Measurements from ENCODE around the gene COX4I1. TPM values are rescaled to one million over a fixed set of nuclear protein-coding genes. Genes with fewer than 3 reads are reported as not detected.
A peak's percentile ranks its signal among the peaks of the same experiment; 100 is the strongest.

The COX4I1 gene
- total RNA-seq, 2 donors from 2014 or later, result 1,383 to 1,567 TPM

- no peak overlapping the region for H3K4me3 ChIP-seq
- no peak overlapping the region for H3K27ac ChIP-seq
- DNase-seq (ENCODE audit: low spot score), result no peak
- no peaks in the 10 kb centered on the region for H3K9me3 ChIP-seq
- peaks cover 24% of the 10 kb centered on the region for H3K36me3 ChIP-seq
- H3K4me1 ChIP-seq, result peaks cover 0 to 30% of the 10 kb centered on the region in 2 donors
- no peaks in the 10 kb centered on the region for H3K27me3 ChIP-seq
- TF ChIP-seq CTCF (IDR thresholded peaks at IDR 0.05), result no peak
Observed at GRCh38 chr16:85796152-85796551, 3.3 kb upstream of the COX4I1 start.

GRCh38 chr16:85796599-85796998 is 2.9 kb upstream of the COX4I1 start:
- TF ChIP-seq CTCF (IDR thresholded peaks at IDR 0.05), result no peak
- peaks cover 0 to 34% of the 10 kb centered on the region in 2 donors for H3K4me1 ChIP-seq
- no peak overlapping the region for H3K27ac ChIP-seq
- no peak for DNase-seq (ENCODE audit: low spot score)
- H3K9me3 ChIP-seq, result no peaks in the 10 kb centered on the region
- H3K4me3 ChIP-seq, result no peak overlapping the region
- no peaks in the 10 kb centered on the region for H3K27me3 ChIP-seq
- H3K36me3 ChIP-seq, result peaks cover 28% of the 10 kb centered on the region

DNA sequence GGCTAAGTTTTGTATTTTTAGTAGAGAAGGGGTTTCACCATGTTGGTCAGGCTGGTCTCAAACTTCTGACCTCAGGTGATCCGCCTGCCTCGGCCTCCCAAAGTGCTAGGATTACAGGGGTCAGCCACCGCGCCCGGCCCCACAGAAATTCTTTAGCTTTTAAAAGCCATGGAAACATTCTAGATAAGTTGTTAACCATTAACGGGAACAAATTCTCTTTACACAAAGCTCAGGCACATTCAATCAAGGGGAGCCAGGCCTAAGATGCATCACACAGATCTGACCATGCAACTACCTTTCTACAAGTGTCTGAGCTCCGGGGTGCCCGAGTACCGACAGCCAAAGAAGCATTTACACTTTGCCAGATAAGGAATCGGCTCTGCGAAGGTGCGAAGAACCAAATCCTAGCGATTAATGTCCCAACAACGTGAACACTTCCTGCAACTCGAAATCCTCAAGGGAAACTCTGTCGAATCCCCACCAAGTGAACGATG is 1.2 kb upstream of the COX4I1 start:
- peaks cover 42% of the 10 kb centered on the region for H3K36me3 ChIP-seq
- peaks cover 0 to 35% of the 10 kb centered on the region in 2 donors for H3K4me1 ChIP-seq
- no peak for DNase-seq (ENCODE audit: low spot score)

DNA sequence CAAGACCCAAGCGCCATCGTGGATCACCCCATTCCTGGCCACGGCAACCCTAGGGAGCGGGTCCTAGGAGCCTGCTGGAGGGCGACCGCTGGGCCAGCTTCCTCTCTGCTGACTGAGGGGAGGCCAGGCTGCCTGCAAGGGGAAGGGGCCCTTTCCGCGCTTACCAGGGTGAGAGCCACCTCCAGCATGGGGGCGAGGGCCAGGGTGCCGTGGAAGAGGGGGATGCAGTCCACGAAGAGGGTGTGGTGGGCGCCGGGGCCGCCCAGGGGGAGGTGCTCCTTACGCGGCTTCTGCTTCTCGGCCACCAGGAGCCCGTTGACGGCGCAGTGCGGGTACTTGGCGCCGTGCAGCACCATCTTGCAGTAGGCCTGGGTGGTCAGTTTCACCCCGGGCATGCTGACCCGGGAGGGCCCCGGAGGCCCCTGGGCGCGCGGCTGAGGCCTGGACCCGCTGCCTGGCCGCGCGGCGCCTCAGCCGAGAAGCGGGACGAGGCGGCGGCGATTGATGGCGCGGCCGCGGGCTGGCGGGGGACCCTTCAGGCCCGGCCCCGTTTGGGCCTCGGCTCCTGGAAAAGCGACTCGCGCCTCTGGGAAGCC is 496 bp upstream of the COX4I1 start:
- H3K4me1 ChIP-seq, result peaks cover 0 to 41% of the 10 kb centered on the region in 2 donors
- peaks cover 47% of the 10 kb centered on the region for H3K36me3 ChIP-seq
- TF ChIP-seq CTCF (IDR thresholded peaks at IDR 0.05), result no peak
- peak overlapping the region; percentile 71 to 100 for H3K4me3 ChIP-seq
- peak overlapping the region; percentile 89 to 97 for H3K27ac ChIP-seq
- H3K9me3 ChIP-seq, result no peaks in the 10 kb centered on the region
- H3K27me3 ChIP-seq, result no peaks in the 10 kb centered on the region
- DNase-seq (ENCODE audit: low spot score), result no peak

More for the DNA sequence above, 1.2 kb upstream of the COX4I1 start:
- Histone ChIP-seq H3K9me3 (no peaks in the 10 kb centered on the region), H3K4me3 (peak overlapping the region; percentile 71 to 100), H3K27ac (peak overlapping the region in 1 of 2 donors; percentile 97), H3K27me3 (no peaks in the 10 kb centered on the region)
- TF ChIP-seq CTCF (IDR thresholded peaks at IDR 0.05), result no peak

- DNase-seq (ENCODE audit: low spot score), result no peak
- peak overlapping the region; percentile 89 to 97 for H3K27ac ChIP-seq
- H3K4me1 ChIP-seq, result peaks cover 0 to 41% of the 10 kb centered on the region in 2 donors
- no peaks in the 10 kb centered on the region for H3K27me3 ChIP-seq
- no peak for TF ChIP-seq CTCF (IDR thresholded peaks at IDR 0.05)
- peak overlapping the region; percentile 71 to 100 for H3K4me3 ChIP-seq
- H3K36me3 ChIP-seq, result peaks cover 54% of the 10 kb centered on the region
- no peaks in the 10 kb centered on the region for H3K9me3 ChIP-seq
Observed at GRCh38 chr16:85800321-85800669, 800 bp downstream of the COX4I1 start.

DNA sequence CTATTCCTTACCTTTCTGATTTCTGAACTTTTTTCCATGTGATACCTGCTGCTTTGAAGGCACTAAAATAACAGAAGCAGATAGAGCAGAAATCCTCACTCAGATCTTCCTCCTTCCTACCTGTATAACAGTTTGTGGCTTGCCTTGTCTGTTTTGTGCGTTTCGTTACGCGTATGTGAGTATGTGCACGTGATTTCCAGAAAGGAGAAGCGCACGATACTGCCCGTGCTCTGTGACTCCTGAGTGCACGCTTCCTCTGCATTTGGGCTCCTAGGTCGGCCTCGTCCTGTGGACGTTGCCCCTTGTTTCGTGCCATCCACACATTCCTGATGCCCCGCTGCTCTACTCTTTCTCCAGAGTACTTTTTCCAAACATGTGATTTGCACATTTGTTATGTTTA is 4.1 kb downstream of the COX4I1 start:
- Histone ChIP-seq H3K4me1 (peaks cover 0 to 23% of the 10 kb centered on the region in 2 donors), H3K27me3 (no peaks in the 10 kb centered on the region)

More for the DNA sequence above, 4.1 kb downstream of the COX4I1 start:
- H3K9me3 ChIP-seq, result no peaks in the 10 kb centered on the region
- DNase-seq (ENCODE audit: low spot score), result no peak
- peaks cover 61% of the 10 kb centered on the region for H3K36me3 ChIP-seq
- no peak for TF ChIP-seq CTCF (IDR thresholded peaks at IDR 0.05)
- no peak overlapping the region for H3K27ac ChIP-seq
- H3K4me3 ChIP-seq, result no peak overlapping the region
